GM12874 (cell line): Measurements from ENCODE around the gene SPCS1.

Experiments
- CTCF ChIP-seq: IDR thresholded peaks from 2 replicates; pipeline ENCODE4 v1.5.1; 2011; ENCODE audit warnings: low read depth, mild to moderate bottlenecking, control low read depth, low read length, moderate library complexity; ENCODE audit not compliant: insufficient read depth

The SPCS1 gene

DNA sequence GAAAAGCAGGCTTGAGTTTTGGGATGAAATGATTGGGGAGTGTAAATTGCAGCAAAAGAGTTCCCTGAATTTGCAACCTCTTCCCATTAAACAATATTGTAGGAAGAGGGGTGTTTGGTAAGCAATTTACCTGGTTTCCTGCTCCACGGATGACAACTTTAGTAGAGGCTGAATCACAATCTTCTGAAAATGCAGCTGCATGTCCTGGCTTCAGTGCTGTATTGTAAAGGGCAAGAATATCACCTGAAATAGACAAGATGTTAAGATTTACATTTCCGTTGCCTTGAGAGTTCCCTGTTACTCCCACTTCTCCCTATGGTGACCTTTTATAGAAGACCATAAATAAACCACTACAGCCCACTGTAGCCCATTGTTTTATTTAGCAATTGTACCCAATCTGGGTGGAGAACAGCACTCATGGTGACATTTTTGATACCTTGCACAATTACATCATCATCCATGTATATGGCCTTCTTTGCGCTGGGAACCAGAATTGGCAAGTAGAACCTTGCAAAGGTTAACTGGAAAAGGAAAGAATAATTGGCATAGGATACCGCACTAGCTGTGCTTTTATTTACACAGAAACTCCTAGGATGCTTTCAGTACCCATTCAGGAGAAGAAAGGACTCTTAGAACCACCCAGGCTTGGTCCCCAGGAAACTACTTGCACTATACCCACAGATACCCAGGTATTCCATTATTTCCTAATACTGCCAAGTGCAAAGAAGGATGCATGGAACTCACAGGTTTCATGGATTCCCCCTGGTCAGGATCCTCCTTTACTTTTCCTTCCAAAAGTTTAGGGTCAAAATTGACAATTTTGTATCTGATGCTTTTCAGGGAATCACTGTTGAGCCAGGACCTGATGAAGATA lies 9.9 kb upstream of the SPCS1 start:
- TF ChIP-seq CTCF = no peak

GRCh38 chr3:52696830-52697631 lies 8.9 kb upstream of the SPCS1 start:
- TF ChIP-seq CTCF = no peak

DNA sequence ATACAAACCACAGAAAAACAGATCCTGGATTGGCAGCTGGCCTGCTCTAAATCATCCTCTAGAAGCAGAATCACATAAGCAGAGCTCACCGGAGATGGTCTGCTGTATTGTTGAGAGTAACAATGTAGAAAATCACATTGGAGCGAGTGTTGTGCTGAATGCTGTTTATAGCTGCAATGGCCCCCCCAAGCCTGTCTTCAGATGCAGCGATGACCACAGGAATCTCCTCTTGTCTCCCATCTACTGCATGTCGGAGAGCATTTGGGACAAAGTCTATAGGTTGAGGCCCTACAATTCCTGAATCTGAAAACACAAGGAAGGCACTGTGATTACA lies 8.3 kb upstream of the SPCS1 start:
- TF ChIP-seq CTCF = no peak

GRCh38 chr3:52703341-52703740 lies 2.6 kb upstream of the SPCS1 start:
- TF ChIP-seq CTCF = no peak

DNA sequence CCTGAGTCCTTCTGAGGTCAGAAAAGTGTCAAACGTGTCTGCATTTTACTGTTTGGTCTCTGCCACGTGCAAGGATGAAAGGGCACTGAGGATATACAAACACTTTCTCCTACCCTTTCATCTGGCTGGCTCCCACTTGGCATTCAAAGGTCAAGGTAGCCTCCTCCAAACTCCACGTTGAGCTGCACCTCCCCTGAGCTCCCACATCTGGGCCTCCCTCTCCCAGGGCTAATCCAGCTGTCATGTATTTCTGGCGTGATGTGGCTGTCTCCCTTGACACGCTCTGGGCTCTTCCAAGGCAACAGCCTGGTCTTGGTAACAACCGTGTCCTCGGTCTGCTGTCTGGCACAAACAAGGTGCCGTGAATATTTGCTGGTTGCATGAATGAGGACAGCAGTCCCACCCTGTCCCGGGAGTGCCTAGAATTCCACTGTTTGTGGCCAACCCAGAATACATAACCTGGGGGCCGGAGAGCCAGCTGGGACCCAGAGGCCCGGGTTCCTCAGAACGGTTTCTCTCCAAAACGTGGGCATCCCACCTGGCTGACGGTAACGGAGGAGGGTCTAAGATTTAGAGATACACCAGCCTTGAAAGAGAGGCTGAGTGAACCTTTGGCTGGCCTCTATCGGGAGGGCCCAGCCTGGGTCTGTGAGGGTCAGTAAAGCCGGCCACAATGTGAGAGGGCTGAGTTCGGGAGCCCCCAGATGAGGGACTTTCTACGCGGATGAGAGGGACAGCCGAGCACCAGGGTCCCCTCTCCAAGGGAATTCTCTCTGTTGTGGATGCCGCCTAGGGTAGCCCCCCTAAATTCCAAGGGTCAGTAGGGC lies 1.1 kb upstream of the SPCS1 start:
- no peak for TF ChIP-seq CTCF

GRCh38 chr3:52705438-52705687 lies 543 bp upstream of the SPCS1 start:
- no peak for TF ChIP-seq CTCF

DNA sequence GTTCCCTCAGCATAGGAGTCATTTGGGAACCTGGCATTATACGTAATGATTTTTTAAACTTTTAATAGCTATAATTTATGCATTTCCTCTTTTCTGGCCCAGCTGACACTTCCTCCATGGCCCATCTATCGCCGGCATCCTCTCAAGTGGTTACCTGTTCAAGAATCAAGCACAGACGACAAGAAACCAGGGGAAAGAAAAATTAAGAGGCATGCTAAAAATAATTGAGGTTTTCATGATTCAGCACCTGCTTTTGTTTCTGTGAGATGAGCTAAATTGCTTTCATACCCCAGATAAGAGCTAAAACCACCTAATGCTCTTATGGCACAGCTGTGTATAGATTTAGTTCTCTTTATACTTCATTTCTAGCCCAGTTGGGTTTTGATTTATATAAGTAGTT lies 1.7 kb downstream of the SPCS1 start:
- no peak for TF ChIP-seq CTCF
